ENCODE results near the gene NAGLU. TPM values are rescaled to one million over a fixed set of nuclear protein-coding genes. Genes with fewer than 3 reads are reported as not detected.

Gene NAGLU
- total and polyA plus RNA-seq, 2 of the 13 experiments (the other 11 are each of a cell fraction or from before 2014, with no cell fraction given) = 28.2 to 40.1 TPM

GRCh38 chr17:42531455-42532354 is 4.3 kb upstream of the NAGLU start (continued):
- TF ChIP-seq ARID5B (CRISPR knock-in tag; IDR thresholded peaks at IDR 0.05) (no peak; the same call in 1 of the 2 replicates), BCL6 (CRISPR knock-in tag; IDR thresholded peaks at IDR 0.05) (no peak; the same call in 1 of the 2 replicates), DNMT1 (CRISPR knock-in tag; IDR thresholded peaks at IDR 0.05) (no peak; the same call in 1 of the 2 replicates), MLLT10 (CRISPR knock-in tag; IDR thresholded peaks at IDR 0.05) (no peak), ESRRA (CRISPR knock-in tag; IDR thresholded peaks at IDR 0.05; ENCODE audit: low read depth) (no peak), RFXANK (CRISPR knock-in tag; IDR thresholded peaks at IDR 0.05) (no peak), ZNF362 (CRISPR knock-in tag; IDR thresholded peaks at IDR 0.05; ENCODE audit: borderline replicate concordance) (no peak), ZNF577 (CRISPR knock-in tag; IDR thresholded peaks at IDR 0.05; ENCODE audit: borderline replicate concordance, low read depth) (no peak), KDM4B (CRISPR knock-in tag; IDR thresholded peaks at IDR 0.05) (no peak), TP53 (CRISPR knock-in tag; conservative IDR thresholded peaks at IDR 0.05) (no peak), ZNF576 (CRISPR knock-in tag; IDR thresholded peaks at IDR 0.05) (no peak), PHF8 (CRISPR knock-in tag; IDR thresholded peaks at IDR 0.05) (peak; percentile 41), HDAC6 (IDR thresholded peaks at IDR 0.05; ENCODE audit: low read depth, low read length) (no peak), MLX (CRISPR knock-in tag; IDR thresholded peaks at IDR 0.05) (no peak; the same call in 1 of the 2 replicates), ZSCAN31 (CRISPR knock-in tag; IDR thresholded peaks at IDR 0.05; ENCODE audit: low read depth) (no peak), ATF2 (CRISPR knock-in tag; IDR thresholded peaks at IDR 0.05) (no peak), SPEN (CRISPR knock-in tag; IDR thresholded peaks at IDR 0.05; ENCODE audit: low read depth) (no peak; the same call in 1 of the 2 replicates), CHD4 (IDR thresholded peaks at IDR 0.05; ENCODE audit: borderline replicate concordance, low read length) (peak; percentile 87), ZC3H4 (CRISPR knock-in tag; IDR thresholded peaks at IDR 0.05; ENCODE audit: borderline replicate concordance) (no peak), KLF6 (CRISPR knock-in tag; IDR thresholded peaks at IDR 0.05) (no peak), TAF15 (IDR thresholded peaks at IDR 0.05; ENCODE audit: low read depth, low read length, poor library complexity, severe bottlenecking) (no peak), PLSCR1 (CRISPR knock-in tag; IDR thresholded peaks at IDR 0.05; ENCODE audit: borderline replicate concordance) (no peak)

Data from HepG2 (cell line).